Measurements from ENCODE around the gene CHFR. TPM values are rescaled to one million over a fixed set of nuclear protein-coding genes. Genes with fewer than 3 reads are reported as not detected.
"Not testable (repeated sequence)": the region's sequence is repeated elsewhere in the genome, so short reads cannot be mapped to it uniquely, and the experiment has no call there.

CHFR gene
- total and polyA plus RNA-seq, 8 donors: 14.7 to 107 (median 59.2) TPM

GRCh38 chr12:132848521-132848920 lies 38.9 kb downstream of the CHFR start:
- WGBS, 5 donors: 90 to 97% (median 95%) methylated on average over 9 to 13 of the region's 13 CpGs
- Histone ChIP-seq H3K27ac (no peak overlapping the region), H3K27me3 (no peaks in the 10 kb centered on the region), H3K4me3 (no peak overlapping the region), H3K4me1 (no peaks in the 10 kb centered on the region), H3K9me3 (no peaks in the 10 kb centered on the region), H3K36me3 (peaks cover 67 to 100% (median 99%) of the 10 kb centered on the region in 4 donors)
- no peak for DNase-seq
- intact Hi-C loops (cut with DNase I; ENCODE audit: low total_unique reads): no loop called here
- TF ChIP-seq POLR2AphosphoS5 (IDR thresholded peaks at IDR 0.05) (no peak), CTCF (IDR thresholded peaks at IDR 0.05) (no peak), POLR2A (IDR thresholded peaks at IDR 0.05) (no peak), EP300 (IDR thresholded peaks at IDR 0.05) (no peak)

DNA sequence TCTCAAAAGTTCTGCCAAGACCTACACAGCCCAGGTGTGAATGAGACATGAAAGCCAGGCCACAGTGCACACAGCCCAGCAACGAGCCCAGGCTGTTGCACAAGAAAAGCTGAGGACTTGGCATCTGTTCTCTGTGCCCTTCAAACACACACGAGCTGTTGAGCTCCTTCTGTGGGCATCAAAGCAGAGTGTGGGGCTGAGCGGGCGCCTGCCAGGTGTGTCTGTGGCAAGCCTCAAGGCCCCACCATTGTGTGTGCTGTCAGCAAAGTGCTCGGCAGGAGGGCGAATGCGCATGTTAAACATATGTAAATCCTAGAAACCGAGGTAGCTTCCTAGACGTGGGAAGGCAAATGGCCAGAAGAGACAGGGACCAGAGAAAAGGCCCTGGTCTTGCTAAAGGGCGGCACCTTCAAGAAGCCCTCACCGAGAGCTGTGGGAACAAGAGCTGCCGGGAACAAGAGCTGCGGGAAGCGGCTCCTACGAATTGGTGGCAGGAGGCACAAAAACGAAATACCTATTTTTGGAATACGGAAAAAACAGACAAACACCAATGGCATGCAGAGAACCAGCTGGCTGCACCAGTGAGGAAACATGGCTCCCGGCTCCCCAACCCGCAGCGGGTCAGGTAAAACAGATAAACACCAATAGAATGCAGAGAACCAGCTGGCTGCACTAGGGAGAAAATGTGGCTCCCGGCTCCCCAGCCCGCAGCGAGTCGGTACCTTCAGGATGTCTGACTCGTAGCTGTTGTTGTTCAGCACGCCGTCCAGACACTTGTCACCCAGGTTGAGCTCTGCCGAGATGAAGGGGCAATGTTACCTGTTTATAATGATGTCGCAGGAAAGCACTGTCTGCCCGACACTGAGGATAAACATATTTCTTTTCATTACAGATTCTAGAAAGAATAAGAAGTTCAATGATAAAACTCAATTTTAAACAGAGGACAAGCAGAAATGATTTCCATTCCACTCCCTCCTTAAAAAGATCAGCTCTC lies 39.7 kb downstream of the CHFR start:
- peaks cover 67 to 100% (median 99%) of the 10 kb centered on the region in 4 donors for H3K36me3 ChIP-seq
- TF ChIP-seq POLR2A (IDR thresholded peaks at IDR 0.05) (no peak), POLR2AphosphoS5 (IDR thresholded peaks at IDR 0.05) (no peak), EP300 (IDR thresholded peaks at IDR 0.05) (no peak), CTCF (IDR thresholded peaks at IDR 0.05) (no peak)
- no peaks in the 10 kb centered on the region for H3K27me3 ChIP-seq
- H3K27ac ChIP-seq: no peak overlapping the region
- H3K4me1 ChIP-seq: no peaks in the 10 kb centered on the region
- WGBS, 5 donors: 81 to 86% (median 82%) methylated on average over 30 of the region's 30 CpGs
- no peak overlapping the region for H3K4me3 ChIP-seq
- no peak for DNase-seq
- no peaks in the 10 kb centered on the region for H3K9me3 ChIP-seq
- intact Hi-C loops (cut with DNase I; ENCODE audit: low total_unique reads): no loop called here

- H3K9me3 ChIP-seq; DNase-seq; H3K4me1 ChIP-seq; H3K27me3 ChIP-seq; H3K27ac ChIP-seq; intact Hi-C loops (cut with DNase I; ENCODE audit: low total_unique reads); H3K4me3 ChIP-seq: not testable (repeated sequence)
- whole genome bisulfite sequencing, 5 donors: 91 to 97% (median 96%) methylated on average over 11 of the region's 11 CpGs
- H3K36me3 ChIP-seq: peaks cover 64 to 100% (median 99%) of the 10 kb centered on the region in 4 donors
Measured at GRCh38 chr12:132844681-132845080, 42.7 kb downstream of the CHFR start.

DNA sequence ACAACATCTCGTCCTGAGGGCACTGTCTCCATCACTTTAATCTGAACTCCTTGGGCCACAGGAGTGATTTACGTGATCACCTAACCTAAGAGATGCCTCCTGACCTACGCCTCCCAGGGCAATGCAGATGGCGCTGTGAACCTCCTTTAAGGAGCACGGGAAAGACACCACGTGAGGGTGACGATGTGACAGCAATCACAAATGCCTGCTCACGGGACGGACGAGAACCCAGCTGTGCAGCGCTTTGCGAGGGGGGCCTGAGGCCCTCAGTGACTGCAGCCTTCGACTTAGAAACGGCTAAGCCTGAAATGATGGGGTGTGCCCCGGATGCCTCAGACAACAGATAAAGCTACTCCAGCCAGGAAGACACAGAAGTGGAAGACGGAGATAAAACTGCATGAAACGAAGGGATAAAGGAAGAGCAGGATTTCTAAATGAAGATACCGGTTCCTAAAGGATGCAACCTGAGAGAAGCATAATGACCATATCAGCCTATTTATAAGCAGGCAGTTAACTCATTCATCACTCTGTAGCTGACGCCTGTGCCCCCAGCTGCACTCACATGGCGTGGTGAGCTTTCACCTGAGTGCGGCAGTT lies 44.9 kb downstream of the CHFR start:
- intact Hi-C loops (cut with DNase I; ENCODE audit: low total_unique reads): no loop called here
- peaks cover 65 to 97% (median 90%) of the 10 kb centered on the region in 4 donors for H3K36me3 ChIP-seq
- peaks cover 0 to 13% (median 4%) of the 10 kb centered on the region in 4 donors for H3K4me1 ChIP-seq
- DNase-seq: no peak
- WGBS, 5 donors: 89 to 93% (median 90%) methylated on average over 21 of the region's 21 CpGs
- H3K27ac ChIP-seq: no peak overlapping the region
- no peaks in the 10 kb centered on the region for H3K9me3 ChIP-seq
- TF ChIP-seq CTCF (IDR thresholded peaks at IDR 0.05) (no peak), POLR2AphosphoS5 (IDR thresholded peaks at IDR 0.05) (no peak), POLR2A (IDR thresholded peaks at IDR 0.05) (no peak), EP300 (IDR thresholded peaks at IDR 0.05) (no peak)
- no peak overlapping the region for H3K4me3 ChIP-seq
- H3K27me3 ChIP-seq: no peaks in the 10 kb centered on the region

All from stomach (tissue), 9 donors.